CD14-positive monocyte (primary cell): ENCODE measurements around the gene UPF3A. TPM values are rescaled to one million over a fixed set of nuclear protein-coding genes. Genes with fewer than 3 reads are reported as not detected.

ENCODE experiments used
- DNase-seq, 3 donors: peaks; one replicate each; pipeline ENCODE4 v3.0.0-alpha.2; 2011 to 2022
- H2AFZ ChIP-seq: 2 replicates; pipeline ENCODE4 v1.6.0; 2012; ENCODE audit warnings: mild to moderate bottlenecking, low read depth, low read length, inconsistent platforms; ENCODE audit not compliant: insufficient read depth, poor library complexity, severe bottlenecking
- H3K27ac ChIP-seq, 2 donors: 1 replicate in 1 of 2; 2 replicates in 1 of 2; pipeline ENCODE4 v1.5.1; 2012 to 2013; ENCODE audit warnings: low read length in 2 of 2, control low read depth in 1 of 2, inconsistent platforms in 1 of 2, low read depth in 1 of 2, mild to moderate bottlenecking in 1 of 2
- H3K27me3 ChIP-seq, 2 donors: one replicate each; pipeline versions ENCODE4 v1.6.0 to v1.6.1; 2011 to 2013; ENCODE audit warnings: low read length in 2 of 2; ENCODE audit not compliant: control insufficient read depth in 2 of 2, insufficient read depth in 2 of 2
- H3K36me3 ChIP-seq, 2 donors: replicated peaks in 1 of 2; 1 replicate in 1 of 2; 2 replicates in 1 of 2; pipeline versions ENCODE4 v1.5.1 to v1.6.1; 2012 to 2013; ENCODE audit warnings: low read length in 2 of 2, control low read depth in 1 of 2, inconsistent platforms in 1 of 2, mild to moderate bottlenecking in 1 of 2; ENCODE audit not compliant: insufficient read depth in 2 of 2, control insufficient read depth in 1 of 2
- H3K4me1 ChIP-seq, 2 donors: 1 replicate in 1 of 2; 2 replicates in 1 of 2; pipeline versions ENCODE4 v1.5.1 to v1.6.1; 2012 to 2013; ENCODE audit warnings: low read length in 2 of 2, control low read depth in 1 of 2, inconsistent platforms in 1 of 2, mild to moderate bottlenecking in 1 of 2, moderate library complexity in 1 of 2; ENCODE audit not compliant: insufficient read depth in 2 of 2, control insufficient read depth in 1 of 2
- H3K4me2 ChIP-seq: replicated peaks from 2 replicates; pipeline ENCODE3; 2012; ENCODE audit warnings: low read length, moderate library complexity, mild to moderate bottlenecking; ENCODE audit not compliant: poor library complexity, severe bottlenecking; ENCODE audit errors: extremely low read depth
- H3K4me3 ChIP-seq, 3 experiments: fragments of 200-600 bp in 1 of 3; sonication (generic) in 1 of 3; replicated peaks in 1 of 3; 1 replicate in 2 of 3; 2 replicates in 1 of 3; pipeline ENCODE4 v1.5.1; 2011 to 2013; ENCODE audit warnings: low read length in 3 of 3, mild to moderate bottlenecking in 3 of 3, control low read depth in 2 of 3, low read depth in 2 of 3, inconsistent platforms in 1 of 3, moderate library complexity in 1 of 3
- H3K79me2 ChIP-seq: 2 replicates; pipeline ENCODE4 v1.6.0; 2012; ENCODE audit warnings: mild to moderate bottlenecking, control low read depth, inconsistent platforms, low read length, moderate library complexity; ENCODE audit not compliant: insufficient read depth
- H3K9ac ChIP-seq: 2 replicates; pipeline ENCODE4 v1.6.0; 2017; ENCODE audit warnings: low read length, mild to moderate bottlenecking; ENCODE audit not compliant: insufficient read depth, poor library complexity, severe bottlenecking
- H3K9me3 ChIP-seq, 2 donors: replicated peaks in 1 of 2; 1 replicate in 1 of 2; 2 replicates in 1 of 2; pipeline versions ENCODE4 v1.5.1 to v1.6.1; 2012 to 2013; ENCODE audit warnings: low read length in 2 of 2, control low read depth in 1 of 2; ENCODE audit not compliant: control insufficient read depth in 1 of 2, insufficient read depth in 1 of 2
- H4K20me1 ChIP-seq: 2 replicates; pipeline ENCODE4 v1.6.0; 2012; ENCODE audit warnings: mild to moderate bottlenecking, low read length, control low read depth, moderate library complexity; ENCODE audit not compliant: insufficient read depth
- H3K27ac Mint-ChIP-seq, 7 donors: one replicate each; pipeline ENCODE4 v1.8.0; 2020; ENCODE audit warnings: mild to moderate bottlenecking in 7 of 7, mixed read lengths in 7 of 7, moderate library complexity in 6 of 7, inconsistent platforms in 2 of 7
- H3K27me3 Mint-ChIP-seq, 3 donors: one replicate each; pipeline ENCODE4 v1.8.0; 2021 to 2022; ENCODE audit warnings: low read depth in 3 of 3, mild to moderate bottlenecking in 3 of 3, mixed read lengths in 3 of 3, moderate library complexity in 3 of 3, inconsistent platforms in 1 of 3
- H3K36me3 Mint-ChIP-seq, 2 donors: one replicate each; pipeline ENCODE4 v1.8.0; 2020; ENCODE audit warnings: mixed read lengths in 2 of 2, inconsistent platforms in 1 of 2, mild to moderate bottlenecking in 1 of 2
- H3K4me1 Mint-ChIP-seq: one replicate; pipeline ENCODE4 v1.8.0; 2020; ENCODE audit warnings: mild to moderate bottlenecking, mixed read lengths
- H3K4me3 Mint-ChIP-seq, 2 donors: one replicate each; pipeline ENCODE4 v1.8.0; 2020; ENCODE audit warnings: mild to moderate bottlenecking in 2 of 2, mixed read lengths in 2 of 2, moderate library complexity in 1 of 2
- H3K9me3 Mint-ChIP-seq, 7 donors: one replicate each; pipeline ENCODE4 v1.8.0; 2020 to 2022; ENCODE audit warnings: mixed read lengths in 7 of 7, mild to moderate bottlenecking in 6 of 7, moderate library complexity in 6 of 7, inconsistent platforms in 2 of 7
- CTCF ChIP-seq: fragments of 200-600 bp; IDR thresholded peaks from one replicate; pipeline ENCODE4 v1.8.0; 2022; ENCODE audit warnings: antibody characterized with exemption, mild to moderate bottlenecking
- WGBS: methylation state at CpG from one replicate; pipeline ENCODE4 v1.1.5; 2013; ENCODE audit warnings: missing lambda C conversion rate; ENCODE audit not compliant: insufficient coverage; 5-methylcytosine and 5-hydroxymethylcytosine counted together
- intact Hi-C, 2 donors: fragments of 100-400 bp; cut with micrococcal nuclease; formaldehyde crosslinking; loops; one replicate each; pipeline versions ENCODE4 v1.15.0 to v1.15.1; 2023
- polyA plus RNA-seq, 3 donors: library from polyadenylated mRNA; depleted of rRNA in 1 of 3; unstranded in 2 of 3; stranded (reverse) in 1 of 3; fragments of 300-500 nt in 2 of 3; fragments of >200 nt in 1 of 3; fragmentation: Illumina TruSeq in 2 of 3; gene quantifications; 1 replicate in 2 of 3; 2 replicates in 1 of 3; pipeline ENCODE4 v1.2.3, GENCODE V29; 2012 to 2021

Gene UPF3A
- polyA plus RNA-seq, 3 donors: 6.1 to 39.1 (median 7.0) TPM

- no peaks in the 10 kb centered on the region for H3K9me3 Mint-ChIP-seq
These were observed 21.4 kb upstream of the UPF3A start for GRCh38 chr13:114259974-114260373.

GRCh38 chr13:114260814-114261213 is 20.6 kb upstream of the UPF3A start:
- Histone ChIP-seq H3K79me2 (no peaks in the 10 kb centered on the region), H3K27ac (no peak overlapping the region)
- no peak overlapping the region for H3K4me3 Mint-ChIP-seq

More at GRCh38 chr13:114259974-114260373, 21.4 kb upstream of the UPF3A start:
- H3K27ac Mint-ChIP-seq: no peak overlapping the region
- intact Hi-C loops: no loop called here
- TF ChIP-seq CTCF: no peak
- peaks cover 5% of the 10 kb centered on the region for H3K4me1 Mint-ChIP-seq
- Histone ChIP-seq H3K4me2 (no peak overlapping the region), H3K27ac (no peak overlapping the region), H3K4me3 (no peak overlapping the region), H3K4me1 (no peaks in the 10 kb centered on the region), H3K9me3 (no peaks in the 10 kb centered on the region), H3K36me3 (peaks cover 78 to 100% of the 10 kb centered on the region in 2 donors), H3K9ac (no peak overlapping the region), H3K79me2 (no peaks in the 10 kb centered on the region), H4K20me1 (no peaks in the 10 kb centered on the region), H3K27me3 (no peaks in the 10 kb centered on the region), H2AFZ (no peak overlapping the region)
- no peak overlapping the region for H3K4me3 Mint-ChIP-seq
- WGBS: 100% methylated on average over 4 of the region's 4 CpGs
- H3K27me3 Mint-ChIP-seq: peaks cover 0 to 2% (median 0%) of the 10 kb centered on the region in 3 donors
- no peak for DNase-seq
- H3K36me3 Mint-ChIP-seq: peaks cover 84 to 96% of the 10 kb centered on the region in 2 donors

More at GRCh38 chr13:114260814-114261213, 20.6 kb upstream of the UPF3A start:
- Mint-ChIP-seq H3K36me3 (peaks cover 83 to 96% of the 10 kb centered on the region in 2 donors), H3K4me1 (peaks cover 5% of the 10 kb centered on the region), H3K9me3 (no peaks in the 10 kb centered on the region), H3K27me3 (peaks cover 0 to 2% (median 0%) of the 10 kb centered on the region in 3 donors), H3K27ac (no peak overlapping the region)
- Histone ChIP-seq H2AFZ (no peak overlapping the region), H3K4me3 (no peak overlapping the region), H4K20me1 (no peaks in the 10 kb centered on the region), H3K4me1 (no peaks in the 10 kb centered on the region), H3K9me3 (no peaks in the 10 kb centered on the region), H3K36me3 (peaks cover 78 to 100% of the 10 kb centered on the region in 2 donors), H3K27me3 (no peaks in the 10 kb centered on the region), H3K4me2 (no peak overlapping the region), H3K9ac (no peak overlapping the region)
- no peak for DNase-seq
- intact Hi-C loops: no loop called here
- TF ChIP-seq CTCF: no peak
- 43% methylated on average over 3 of the region's 3 CpGs for WGBS
